GM19193 (cell line): Measurements from ENCODE around the gene SCGB3A2.

ENCODE experiments used
- POLR2A ChIP-seq: IDR thresholded peaks from 4 replicates; pipeline ENCODE4 v1.6.1; 2011; ENCODE audit not compliant: insufficient read depth, insufficient read length; ENCODE audit errors: extremely low read depth

SCGB3A2 gene

DNA sequence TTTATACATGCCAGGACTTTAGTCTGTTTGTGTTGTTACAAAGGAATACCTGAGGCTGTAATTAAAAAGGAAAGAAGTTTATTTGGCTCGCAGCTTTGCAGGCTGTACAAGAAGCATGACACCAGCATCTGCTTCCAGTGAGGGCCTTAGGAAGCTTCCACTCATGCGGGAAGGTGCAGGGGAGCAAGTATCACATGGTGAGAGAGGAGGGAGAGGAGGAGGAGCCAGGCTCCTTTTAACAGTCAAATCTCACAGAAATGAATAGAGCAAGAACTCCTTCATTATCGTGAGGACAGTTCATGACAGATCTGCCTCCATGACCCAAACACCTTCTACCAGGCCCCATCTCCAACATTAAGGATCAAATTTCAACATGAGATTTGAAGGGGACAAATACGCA, 46.5 kb downstream of the SCGB3A2 start:
- no peak for TF ChIP-seq POLR2A

DNA sequence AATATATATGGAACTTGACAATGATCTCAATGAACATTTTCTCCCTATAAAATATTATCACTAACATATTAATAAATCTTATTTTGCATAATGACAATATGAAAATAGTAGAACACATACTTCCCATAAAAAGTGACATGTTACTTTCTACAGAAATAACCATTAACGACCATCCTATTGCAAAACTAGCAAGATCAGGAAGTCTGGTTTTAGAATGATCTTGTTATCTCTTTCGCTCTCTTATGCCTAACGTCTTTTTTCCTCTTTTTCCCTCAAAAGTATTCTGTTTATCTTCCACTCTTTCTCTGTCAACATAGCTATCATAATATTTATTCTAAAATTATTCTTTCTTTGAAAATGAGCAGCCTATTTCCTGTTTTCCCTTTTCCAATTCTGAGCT, 49.4 kb downstream of the SCGB3A2 start:
- no peak for TF ChIP-seq POLR2A

DNA sequence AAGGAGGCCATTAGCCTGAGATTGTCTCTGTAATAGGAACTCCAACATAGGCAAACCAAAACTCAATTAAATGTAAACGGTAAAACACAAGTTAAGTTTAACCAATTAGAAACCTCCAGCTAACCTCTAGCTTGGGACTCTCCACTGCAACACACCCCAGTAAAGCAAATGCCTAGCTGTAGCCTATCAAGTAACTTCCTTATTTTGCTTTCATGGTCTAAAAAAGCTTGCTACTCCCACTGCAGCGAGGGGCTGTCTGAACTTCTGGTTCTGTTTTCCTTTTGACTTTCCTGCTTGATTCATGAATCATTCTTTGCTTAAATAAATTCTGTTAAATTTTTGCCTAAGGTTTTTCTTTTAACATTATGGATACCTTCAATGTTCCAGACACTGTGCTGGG, 52.3 kb downstream of the SCGB3A2 start:
- no peak for TF ChIP-seq POLR2A
